Measurements from ENCODE around the gene C5AR2.
"Not testable (repeated sequence)": the region's sequence is repeated elsewhere in the genome, so short reads cannot be mapped to it uniquely, and the experiment has no call there.

The C5AR2 gene

GRCh38 chr19:47324502-47324901 is 7.5 kb upstream of the C5AR2 start:
- DNase-seq: no peak

DNA sequence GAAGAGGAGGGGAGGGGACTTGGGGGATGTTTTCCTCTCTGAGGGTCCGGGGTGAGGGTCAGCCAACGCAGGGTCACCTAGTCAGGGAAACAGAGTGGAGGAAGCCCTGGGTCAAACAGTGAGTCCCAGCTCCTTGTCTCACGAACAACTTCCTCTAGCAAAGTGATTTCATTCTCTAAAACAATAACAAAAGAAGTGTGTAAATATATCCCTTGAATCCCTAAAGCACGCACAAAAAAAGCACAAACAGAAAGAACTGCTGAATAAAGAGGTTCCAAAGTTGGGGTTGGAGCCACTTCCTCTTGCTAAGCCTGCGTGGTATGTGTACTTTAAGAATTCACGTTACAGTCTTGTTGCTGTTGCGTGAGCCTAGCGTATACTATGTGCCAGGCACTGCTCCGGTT is 1.5 kb upstream of the C5AR2 start:
- DNase-seq: no peak

DNA sequence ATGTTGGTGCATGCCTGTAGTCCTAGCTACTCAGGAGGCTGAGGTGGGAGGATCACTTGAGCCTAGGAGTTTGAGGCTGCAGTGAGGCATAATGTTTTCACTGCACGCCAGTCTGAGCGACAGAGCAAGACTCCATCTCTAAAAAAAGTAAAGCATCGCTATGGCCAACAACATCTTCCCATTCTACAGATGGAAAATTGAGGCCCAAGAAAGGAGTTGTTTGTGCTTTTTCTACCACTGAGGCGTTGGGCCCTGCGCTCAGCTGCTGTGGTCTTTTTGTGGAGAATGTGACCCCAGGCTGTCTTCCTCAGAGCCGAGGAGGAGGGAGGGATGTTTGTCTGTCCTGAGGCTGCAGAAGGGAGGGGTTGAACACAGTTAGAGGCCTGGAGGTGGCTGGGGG is 485 bp upstream of the C5AR2 start:
- no peak for DNase-seq

- not testable (repeated sequence) for DNase-seq
Measured at GRCh38 chr19:47336765-47337718, 5.1 kb downstream of the C5AR2 start.

DNA sequence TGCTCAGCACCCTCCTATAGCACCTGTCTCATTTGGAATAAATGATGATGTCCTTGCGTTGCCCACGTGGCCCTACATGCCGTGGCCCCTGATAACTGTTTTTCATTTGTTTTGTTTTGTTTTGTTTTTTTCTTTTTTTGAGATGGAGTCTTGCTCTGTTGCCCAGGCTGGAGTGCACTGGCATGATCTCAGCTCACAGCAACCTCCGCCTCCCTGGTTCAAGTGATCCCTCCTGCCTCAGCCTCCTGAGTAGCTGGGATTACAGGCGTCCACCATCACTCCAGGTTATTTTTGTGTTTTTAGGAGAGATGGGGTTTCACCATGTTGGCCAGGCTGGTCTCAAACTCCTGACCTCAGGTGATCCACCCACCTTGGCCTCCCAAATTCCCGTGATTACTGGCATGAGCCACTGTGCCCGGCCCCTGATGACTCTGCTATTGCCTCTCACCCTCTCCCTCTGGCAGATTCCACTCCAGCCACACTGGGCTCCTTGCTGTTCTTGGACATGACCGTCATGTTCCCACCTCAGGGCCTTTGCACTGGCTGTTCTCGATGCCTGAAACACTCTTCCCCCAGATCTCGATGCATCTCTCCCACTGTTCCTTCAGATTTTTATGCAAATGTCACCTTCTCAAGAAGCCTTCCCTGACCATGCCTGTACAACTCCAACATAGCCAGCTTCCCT is 7.4 kb downstream of the C5AR2 start:
- DNase-seq: no peak

DNA sequence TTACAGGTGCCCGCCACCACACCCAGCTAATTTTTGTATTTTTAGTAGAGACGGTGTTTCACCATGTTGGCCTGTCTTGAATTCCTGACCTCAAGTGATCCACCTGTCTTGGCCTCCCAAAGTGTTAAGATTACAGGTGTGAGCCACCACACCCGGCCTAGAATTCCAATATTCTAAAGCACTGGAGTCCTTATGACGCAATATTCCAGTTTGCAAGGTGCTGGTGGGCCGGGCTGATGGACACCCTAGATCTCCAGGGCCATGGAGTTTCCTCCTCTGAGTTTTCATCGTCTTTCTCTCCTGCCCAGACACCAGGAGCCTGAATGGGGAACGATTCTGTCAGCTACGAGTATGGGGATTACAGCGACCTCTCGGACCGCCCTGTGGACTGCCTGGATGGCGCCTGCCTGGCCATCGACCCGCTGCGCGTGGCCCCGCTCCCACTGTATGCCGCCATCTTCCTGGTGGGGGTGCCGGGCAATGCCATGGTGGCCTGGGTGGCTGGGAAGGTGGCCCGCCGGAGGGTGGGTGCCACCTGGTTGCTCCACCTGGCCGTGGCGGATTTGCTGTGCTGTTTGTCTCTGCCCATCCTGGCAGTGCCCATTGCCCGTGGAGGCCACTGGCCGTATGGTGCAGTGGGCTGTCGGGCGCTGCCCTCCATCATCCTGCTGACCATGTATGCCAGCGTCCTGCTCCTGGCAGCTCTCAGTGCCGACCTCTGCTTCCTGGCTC is 8.7 kb downstream of the C5AR2 start:
- no peak for DNase-seq

DNA sequence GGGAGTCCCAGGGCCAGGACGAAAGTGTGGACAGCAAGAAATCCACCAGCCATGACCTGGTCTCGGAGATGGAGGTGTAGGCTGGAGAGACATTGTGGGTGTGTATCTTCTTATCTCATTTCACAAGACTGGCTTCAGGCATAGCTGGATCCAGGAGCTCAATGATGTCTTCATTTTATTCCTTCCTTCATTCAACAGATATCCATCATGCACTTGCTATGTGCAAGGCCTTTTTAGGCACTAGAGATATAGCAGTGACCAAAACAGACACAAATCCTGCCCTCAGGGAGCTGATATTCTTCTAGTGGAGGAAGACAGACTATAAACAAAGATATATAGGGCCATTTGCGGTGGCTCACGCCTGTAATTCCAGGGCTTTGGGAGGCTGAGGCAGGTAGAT is 9.8 kb downstream of the C5AR2 start:
- DNase-seq: no peak

DNA sequence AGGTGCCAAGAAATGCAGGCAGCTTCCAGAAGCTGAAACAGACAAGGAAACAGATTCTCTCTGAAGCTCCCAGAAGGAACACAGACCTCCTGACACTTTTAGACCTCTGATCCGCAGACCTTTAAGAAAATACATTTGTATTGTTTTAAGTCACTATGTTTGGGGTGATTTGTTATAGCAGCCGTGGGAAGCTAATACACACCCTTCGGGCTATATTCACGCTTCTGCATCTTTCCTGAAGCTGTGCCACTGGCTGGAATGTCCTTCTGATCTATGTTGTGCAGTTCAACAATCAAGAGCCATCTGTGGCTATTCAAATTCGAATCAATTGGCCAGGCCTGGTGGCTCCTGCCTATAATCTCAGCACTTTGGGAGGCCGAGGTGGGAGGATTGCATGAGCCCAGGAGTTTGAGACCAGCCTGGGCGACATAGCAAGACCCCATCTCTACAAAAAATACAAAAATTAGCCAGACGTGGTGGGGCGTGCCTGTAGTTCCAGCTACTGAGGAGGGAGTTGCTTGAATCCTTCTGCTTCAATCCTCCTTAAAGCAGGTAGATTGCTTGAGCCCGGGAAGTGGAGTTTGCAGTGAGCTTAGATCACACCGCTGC is 11.3 kb downstream of the C5AR2 start:
- DNase-seq: no peak

GRCh38 chr19:47344425-47344824 is 12.4 kb downstream of the C5AR2 start:
- no peak for DNase-seq

DNA sequence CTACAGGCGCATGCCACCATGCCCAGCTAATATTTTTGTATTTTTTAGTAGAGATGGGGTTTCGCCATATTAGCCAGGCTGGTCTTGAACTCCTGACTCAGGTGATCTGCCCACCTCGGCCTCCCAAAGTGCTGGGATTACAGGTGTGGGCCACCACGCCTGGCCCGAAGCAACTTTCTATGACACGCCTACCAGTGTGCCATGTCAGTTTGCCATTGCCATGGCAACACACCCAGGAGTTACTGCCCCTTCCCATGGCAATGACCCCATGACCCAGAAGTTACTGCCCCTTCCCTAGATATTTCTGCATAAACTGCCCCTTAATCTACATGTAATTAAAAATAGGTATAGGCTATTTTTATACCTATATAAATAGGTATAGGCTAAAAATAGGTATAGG is 14.0 kb downstream of the C5AR2 start:
- DNase-seq: not testable (repeated sequence)

DNA sequence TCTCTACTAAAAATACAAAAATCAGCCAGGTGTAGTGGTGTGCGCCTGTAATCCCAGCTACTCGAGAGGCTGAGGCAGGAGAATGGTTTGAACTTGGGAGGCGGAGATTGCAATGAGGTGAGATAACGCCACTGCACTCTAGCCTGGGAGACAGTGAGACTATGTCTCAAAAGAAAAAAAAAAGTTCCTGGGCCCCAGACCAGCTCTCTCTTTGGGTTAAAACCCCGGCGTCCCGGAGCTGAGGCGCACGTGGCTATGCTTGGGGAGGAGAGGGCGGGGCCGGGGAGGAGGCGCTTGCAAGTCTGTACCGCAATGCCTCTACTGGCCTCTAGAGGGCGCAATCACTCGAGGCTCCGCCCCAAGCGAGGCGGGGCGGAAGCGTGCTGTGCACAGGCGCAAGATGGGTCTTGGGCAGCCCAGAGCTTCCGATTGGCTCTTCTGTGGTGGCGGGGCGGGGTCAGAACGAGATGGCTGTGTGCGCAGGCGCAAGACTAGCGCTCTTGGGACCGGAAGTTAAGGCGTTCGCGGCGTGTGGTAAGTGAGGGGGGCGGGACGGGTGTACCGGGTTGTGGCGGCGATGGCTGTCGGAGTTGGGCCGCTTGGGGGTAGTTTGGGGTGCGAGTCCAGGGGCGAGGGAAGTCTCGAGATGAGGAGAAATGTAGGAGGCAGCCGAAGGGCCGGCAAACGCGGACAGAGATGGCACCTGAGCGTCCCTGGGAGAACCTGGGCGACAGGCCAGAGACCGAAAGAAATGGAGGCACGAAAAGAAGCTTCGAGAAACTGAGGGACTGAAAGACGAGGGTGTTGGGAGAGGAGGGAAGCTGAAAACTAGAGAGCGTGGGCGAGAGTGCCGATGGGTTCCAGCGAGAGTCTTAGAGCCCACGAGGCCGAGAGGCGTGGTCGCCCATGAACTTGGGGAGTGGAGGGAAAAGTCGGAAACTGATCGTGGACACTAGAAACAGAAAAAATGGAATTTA is 17.1 kb downstream of the C5AR2 start, which contains the start of gene DHX34:
Gene DHX34, plus strand, starts transcription at position 497 of the 977 bp plus-strand sequence. CDS start 3,716 bp downstream, outside the sequence.
- peak; percentile 99 for DNase-seq

- no peak for DNase-seq
Measured at GRCh38 chr19:47350630-47351029, 18.7 kb downstream of the C5AR2 start.

DNA sequence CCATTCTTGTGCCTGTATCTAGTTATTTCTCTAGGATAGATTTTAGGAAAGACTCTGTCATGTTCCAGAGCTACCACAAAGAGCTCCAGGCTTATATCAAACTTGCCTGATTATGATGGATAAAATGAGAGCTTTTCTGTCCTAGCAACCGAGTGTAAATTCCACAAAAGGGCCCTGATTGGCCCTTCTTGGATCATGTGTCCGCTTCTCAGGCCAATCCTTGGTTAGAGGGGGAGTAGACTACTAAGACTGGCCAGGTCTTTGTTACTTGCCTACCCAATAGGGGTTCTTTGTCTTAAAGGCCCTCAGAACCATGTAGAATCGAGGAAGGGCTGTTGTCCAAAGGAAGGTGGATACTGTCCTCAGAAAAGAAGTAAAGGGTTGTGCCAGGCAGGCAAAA is 19.6 kb downstream of the C5AR2 start:
- DNase-seq: no peak

- DNase-seq: no peak
Measured at GRCh38 chr19:47352095-47352494, 20.1 kb downstream of the C5AR2 start.

DNA sequence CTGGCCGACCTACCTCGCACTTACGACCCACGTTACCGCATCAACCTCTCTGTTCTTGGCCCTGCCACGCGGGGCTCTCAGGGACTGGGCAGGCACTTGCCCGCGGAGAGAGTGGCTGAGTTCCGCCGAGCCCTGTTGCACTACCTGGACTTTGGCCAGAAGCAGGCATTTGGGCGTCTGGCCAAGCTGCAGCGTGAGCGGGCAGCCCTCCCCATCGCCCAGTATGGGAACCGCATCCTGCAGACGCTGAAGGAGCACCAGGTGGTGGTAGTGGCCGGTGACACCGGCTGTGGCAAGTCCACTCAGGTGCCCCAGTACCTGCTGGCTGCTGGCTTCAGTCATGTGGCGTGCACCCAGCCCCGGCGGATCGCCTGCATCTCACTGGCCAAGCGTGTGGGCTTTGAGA is 21.3 kb downstream of the C5AR2 start:
- no peak for DNase-seq

DNA sequence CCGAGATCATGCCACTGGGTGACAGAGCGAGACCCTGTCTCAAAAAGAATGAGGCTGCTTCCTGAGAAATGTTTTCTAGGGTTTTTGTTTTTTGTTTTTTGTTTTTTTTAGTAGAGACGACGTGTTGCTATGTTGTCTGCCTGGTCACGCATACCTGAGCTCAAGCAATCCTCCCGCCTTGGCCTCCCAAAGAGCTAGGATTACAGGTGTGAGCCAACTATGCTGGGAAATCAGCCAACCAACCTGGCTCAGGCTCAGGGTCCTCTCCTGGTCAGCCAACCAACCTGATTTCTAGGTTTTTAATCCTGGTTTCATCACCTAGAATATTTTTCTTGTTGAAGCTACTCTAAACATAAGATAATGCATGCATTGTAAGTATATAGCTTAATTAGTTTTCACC is 24.9 kb downstream of the C5AR2 start:
- DNase-seq: no peak

GRCh38 chr19:47357788-47358680 is 26.1 kb downstream of the C5AR2 start:
- DNase-seq: no peak

DNA sequence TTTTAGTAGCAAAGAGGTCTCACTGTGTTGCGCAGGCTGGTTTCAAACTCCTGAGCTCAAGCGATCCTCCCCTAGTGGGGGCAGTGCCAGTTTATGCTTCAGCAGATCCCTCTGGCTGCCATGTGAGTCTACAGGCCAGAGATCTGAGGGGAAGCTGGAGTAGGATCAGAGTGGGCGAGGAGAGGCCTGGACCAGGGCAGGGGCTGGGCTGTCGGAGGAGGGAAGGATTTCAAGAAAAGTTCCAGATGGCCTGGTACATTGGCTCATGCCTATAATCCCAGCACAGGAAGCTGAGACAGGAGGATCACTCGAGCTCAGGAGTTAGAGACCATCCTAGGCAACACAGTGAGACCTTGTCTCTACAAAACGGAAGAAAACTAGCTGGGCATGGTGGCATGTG is 27.0 kb downstream of the C5AR2 start:
- no peak for DNase-seq

- no peak for DNase-seq
Measured at GRCh38 chr19:47362321-47362720, 30.3 kb downstream of the C5AR2 start.

DNA sequence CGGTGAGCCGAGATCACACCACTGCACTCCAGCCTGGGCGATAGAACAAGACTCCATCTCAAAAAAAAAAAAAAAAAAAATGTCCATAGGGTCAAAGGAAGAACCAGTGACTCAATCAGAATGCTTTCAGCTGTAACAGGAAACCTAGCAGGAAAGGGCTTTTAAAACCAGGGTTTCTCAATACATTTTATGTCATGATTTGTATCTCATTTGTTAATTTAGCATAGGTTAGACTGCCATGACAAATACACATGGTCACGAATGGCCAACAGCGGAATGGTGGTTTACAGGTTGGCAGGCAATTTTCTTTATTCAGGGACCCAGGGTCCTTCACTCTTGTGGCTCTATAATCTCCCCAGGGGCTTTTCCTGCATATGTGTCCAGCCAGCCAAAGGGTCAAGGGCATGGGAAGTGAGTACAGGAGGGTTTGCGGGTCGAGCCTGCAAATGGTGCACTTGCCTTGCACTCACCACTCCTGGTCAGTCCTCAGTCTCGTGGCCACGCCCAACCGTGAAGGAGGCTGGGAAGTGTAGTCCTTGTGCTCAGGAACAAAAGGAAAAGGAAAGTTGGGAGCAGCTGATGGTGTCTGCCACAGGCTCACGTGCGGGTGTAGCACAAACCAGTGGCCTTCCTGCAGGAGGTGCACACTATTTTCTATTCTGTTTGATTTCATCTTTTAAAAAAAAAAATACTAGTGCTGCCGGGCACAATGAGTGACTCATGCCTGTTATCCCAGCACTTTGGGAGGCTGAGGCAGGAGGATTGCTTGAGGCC is 32.0 kb downstream of the C5AR2 start:
- DNase-seq: no peak
